ENCODE results near the gene ZNF281.
"Not testable (repeated sequence)": the region's sequence is repeated elsewhere in the genome, so short reads cannot be mapped to it uniquely, and the experiment has no call there.

ZNF281 gene, protein sequence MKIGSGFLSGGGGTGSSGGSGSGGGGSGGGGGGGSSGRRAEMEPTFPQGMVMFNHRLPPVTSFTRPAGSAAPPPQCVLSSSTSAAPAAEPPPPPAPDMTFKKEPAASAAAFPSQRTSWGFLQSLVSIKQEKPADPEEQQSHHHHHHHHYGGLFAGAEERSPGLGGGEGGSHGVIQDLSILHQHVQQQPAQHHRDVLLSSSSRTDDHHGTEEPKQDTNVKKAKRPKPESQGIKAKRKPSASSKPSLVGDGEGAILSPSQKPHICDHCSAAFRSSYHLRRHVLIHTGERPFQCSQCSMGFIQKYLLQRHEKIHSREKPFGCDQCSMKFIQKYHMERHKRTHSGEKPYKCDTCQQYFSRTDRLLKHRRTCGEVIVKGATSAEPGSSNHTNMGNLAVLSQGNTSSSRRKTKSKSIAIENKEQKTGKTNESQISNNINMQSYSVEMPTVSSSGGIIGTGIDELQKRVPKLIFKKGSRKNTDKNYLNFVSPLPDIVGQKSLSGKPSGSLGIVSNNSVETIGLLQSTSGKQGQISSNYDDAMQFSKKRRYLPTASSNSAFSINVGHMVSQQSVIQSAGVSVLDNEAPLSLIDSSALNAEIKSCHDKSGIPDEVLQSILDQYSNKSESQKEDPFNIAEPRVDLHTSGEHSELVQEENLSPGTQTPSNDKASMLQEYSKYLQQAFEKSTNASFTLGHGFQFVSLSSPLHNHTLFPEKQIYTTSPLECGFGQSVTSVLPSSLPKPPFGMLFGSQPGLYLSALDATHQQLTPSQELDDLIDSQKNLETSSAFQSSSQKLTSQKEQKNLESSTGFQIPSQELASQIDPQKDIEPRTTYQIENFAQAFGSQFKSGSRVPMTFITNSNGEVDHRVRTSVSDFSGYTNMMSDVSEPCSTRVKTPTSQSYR

DNA sequence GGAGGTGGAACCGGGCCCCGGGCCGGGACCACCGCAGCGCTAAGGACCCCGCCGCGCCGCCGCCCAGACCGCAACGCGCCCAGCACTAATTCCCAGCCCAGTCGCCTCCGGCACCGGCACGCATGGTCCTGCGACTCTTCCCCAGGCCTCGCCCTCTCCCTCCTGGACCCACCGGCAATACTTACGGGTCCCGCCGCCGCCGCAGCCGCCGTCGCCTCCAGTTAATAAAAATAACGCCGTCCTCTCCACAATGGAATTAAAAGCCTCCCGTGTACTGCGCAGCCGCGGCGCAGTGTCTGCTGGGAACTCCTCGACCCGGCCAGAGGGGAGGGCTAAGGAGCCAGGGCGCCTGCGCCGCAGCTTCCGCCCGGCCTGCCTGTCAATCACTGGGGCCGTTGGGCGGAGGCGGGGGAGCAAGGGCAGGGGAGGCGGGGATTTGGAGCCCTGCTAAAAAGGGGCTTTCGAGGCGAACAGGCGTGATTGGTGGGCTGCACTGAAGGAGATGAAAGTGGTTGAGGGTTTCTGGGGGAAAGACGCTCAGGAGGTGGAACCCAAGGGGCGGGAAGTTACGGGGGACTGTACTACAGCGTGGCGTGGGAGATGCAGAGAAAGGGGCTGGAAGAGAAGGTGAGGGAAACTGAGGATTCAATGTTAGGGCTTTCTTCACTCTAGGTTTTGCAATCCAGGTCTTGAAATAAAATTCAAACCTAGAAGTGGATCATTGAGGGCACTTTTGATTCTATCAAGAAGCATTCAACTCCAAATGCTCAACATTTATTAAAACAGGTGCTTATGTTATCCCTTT, at the start of gene ZNF281:
Gene ZNF281, minus strand, starts transcription at position 276 of the 805 bp plus-strand sequence. CDS start 331 bp downstream, outside the sequence.
- DNase-seq: peak; percentile 85 to 89

DNA sequence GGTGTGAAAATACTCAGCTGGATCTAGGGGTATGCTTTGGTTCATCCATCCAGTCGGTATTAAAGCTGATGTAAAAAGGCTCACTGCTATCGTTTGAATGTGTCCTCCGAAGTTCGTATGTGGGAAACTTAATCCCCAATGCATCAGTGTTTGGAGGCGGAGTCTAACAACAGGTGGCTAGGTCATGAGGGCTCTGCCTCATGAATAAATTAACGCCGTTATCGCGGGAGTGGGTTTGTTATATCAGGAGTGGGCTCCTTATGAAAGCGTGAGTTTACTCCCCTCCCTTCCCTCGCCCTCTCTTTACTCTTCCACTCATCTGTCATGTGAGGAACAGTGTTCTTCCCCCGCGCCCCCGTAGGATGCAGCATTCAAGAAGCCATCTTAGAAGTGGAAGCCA, 48.9 kb upstream of the ZNF281 start:
- no peak for DNase-seq

DNA sequence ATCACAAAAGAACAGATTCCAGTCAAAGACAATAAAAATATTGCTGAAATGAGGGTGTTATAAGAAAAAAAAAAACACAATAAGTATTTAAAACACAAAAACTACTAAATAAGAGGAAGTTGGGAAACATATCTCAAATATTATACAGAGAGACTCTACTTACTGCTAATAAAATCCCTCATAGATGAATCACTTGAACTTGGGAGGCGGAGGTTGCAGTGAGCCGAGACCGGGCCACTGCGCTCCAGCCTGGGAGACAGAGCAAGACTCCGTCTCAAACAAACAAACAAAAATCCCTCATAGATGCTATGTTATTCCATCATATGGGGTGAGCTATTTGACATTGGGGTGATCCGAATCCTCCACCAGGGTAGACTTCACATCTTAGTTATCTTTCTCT, 48.0 kb upstream of the ZNF281 start:
- DNase-seq: no peak

DNA sequence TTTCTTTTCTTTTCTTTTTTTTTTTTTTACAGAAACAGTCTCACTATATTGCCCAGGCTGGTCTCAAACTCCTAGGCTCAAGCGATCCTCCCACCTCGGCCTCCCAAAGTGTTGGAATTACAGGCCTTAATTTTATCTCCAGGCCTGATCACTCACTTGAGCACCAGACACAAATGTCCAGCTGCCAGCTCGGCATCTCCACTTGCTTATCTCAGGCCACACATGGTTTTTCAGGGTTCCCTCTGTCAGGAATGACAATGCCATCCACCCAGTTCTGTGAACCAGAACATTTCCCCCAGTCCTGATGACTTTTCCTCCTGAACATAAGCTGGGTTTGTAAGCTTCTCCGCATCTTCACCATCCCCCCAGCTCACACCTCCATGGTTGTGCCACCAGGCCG, 44.6 kb upstream of the ZNF281 start:
- no peak for DNase-seq

DNA sequence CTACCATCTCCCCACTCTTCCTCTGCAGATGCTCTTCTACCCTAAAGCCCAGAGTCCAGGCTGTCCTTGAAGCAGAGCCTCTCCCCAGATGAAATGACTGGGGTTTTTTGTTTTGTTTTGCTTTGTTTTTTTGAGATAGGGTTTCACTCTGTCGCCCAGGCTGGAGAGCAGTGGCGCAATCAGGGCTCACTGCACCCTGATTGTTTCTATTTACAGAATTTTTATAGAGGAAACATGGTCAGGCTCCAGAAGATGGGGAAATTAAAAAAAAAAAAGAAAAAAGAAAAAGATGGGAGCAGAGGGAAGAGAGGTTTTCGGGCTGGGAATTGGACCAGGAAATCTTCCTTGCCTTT, 43.7 kb upstream of the ZNF281 start:
- DNase-seq: no peak

DNA sequence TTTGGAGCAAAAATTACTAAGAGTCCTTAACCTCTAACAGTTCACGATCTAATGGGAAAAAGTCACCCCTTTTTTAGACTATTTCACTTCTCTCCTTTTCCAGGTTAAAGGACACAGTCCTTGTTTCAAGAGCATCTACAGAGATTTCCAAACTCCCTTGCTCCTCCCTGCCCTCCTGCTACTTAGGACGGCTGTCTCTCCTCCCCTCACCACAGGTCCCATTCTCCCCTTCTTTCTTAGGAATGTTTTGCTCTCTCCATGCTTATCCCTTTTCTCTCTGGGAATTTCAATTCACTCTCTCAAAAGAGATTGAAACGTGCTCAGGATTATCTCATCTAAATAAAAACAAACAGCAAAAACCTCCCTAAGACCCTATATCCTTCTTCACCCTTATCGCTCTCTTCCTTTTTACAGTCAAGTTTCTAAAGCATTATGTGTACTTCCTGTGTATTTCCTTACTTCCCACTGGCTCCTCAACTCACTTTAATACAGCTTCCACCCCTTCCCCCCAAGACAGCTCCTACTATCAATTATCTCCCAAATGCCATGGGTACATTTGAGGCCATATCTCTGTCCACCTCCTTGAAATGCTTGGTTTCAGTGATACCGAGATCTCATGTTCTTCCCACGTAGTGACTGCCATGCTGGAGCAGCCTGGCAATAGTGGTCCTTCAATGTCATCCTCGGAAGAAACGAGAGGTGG, 43.2 kb upstream of the ZNF281 start:
- DNase-seq: no peak

DNA sequence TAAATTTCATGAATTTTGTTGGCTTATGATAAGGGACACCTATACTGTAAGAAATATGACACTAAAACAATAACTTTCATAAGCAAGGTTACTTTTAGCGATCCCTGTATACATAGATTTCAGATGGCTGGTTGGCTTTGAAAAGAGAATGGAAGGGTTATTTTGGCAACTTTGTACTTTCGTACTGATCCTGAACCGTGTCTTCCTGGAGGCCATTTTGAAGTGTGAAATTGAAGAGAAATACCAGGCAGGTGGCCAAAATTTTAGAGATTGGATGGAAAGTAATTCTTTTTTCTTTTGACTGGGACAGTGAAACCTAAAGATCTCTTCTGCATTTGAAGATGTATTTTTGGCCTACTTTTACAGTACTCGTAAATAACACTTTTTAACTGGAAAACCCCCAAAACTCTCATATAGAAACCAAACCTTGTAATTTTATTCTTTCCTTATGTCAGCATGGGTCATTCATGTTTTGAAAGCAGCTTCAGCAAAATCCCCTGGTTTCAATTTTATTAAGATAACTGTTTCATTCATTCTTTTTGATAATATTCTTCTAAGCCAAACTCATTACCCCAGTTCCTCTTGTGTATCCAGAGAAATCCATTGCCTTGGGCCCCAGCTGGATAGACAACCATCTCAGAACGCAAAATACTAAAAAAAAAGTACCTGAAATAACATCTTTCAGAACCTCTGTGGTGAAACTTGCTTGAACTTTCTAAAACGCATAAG, 38.4 kb upstream of the ZNF281 start:
- DNase-seq: no peak

DNA sequence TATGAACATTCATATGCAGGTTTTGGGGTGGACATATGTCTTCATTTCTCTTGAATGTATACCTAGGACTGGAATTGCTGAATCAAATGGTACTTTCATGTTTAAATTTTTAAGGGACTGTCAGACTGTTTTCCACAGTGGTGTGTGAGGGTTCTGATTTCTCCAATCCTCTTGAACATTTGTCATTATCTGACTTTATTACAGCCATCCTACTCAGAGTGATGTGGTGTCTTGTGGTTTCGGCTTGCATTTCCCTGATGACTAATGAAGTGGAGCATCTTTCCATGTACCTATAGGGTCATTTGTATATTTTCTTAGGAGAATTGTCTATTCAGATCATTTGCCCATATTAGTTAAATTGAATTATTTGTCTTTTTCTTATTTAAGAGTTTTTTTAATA, 35.4 kb upstream of the ZNF281 start:
- DNase-seq: no peak

DNA sequence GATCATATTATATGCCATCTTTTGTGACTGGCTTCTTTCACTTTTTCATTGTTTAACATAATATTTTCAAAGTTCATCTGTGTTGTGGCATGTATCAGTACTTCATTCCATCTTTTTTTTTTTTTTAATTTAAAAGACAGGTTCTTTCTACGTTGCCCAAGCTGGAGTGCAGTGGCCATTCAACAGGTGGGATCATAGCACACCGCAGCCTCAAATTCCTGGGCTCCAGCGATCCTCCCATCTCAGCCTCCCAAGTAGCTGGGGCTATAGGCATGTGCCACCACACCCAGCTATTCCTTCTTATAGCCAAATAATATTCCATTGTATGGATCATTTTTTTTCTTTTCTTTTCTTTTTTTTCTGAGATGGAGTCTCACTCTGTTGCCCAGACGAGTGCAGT, 34.6 kb upstream of the ZNF281 start:
- DNase-seq: no peak

DNA sequence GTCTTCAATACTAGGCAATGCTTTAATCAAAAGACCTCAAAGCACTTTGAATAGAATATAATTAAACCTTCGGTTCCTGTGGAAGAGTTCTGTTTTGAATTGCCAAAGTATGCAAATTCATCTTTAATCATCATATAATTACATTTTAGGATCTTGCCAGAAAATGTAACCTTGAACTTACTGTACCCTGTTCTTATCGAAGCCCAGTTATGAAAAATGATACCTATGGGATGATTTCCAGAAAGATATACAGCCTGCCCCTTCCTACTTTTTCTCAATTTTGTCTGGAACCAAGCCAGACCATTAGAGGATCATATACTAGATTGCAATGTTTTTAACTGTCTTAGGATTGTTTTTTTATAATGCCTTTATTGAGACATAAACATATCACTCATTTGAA, 34.0 kb upstream of the ZNF281 start:
- DNase-seq: no peak

DNA sequence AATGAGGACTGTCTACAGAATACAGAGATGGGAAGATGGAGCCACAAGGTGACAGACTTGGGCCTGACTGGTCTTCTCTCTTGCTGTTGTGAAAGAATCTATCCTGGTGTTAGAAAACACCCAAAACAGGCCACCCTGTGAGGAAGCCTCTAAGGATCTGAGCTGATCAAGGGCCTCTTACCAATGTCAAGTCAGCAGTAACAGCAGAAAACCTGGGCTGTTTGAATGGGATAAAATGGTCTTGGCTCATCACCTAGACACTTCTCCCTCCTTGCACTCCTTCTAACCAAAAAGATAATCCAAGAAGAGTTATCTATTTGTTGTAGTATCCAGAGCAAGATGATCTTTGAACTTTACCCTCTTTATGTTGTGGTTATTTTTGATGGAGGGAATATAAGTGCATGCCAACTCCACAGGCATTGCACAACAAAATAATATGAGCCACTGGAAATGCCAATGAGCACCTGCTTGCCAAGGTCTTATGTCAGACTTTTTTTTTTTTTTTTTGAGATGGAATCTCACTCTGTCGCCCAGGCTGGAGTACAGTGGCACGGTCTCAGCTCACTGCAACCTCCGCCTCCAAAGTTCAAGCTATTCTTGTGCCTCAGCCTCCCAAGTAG, 32.8 kb upstream of the ZNF281 start:
- DNase-seq: no peak

DNA sequence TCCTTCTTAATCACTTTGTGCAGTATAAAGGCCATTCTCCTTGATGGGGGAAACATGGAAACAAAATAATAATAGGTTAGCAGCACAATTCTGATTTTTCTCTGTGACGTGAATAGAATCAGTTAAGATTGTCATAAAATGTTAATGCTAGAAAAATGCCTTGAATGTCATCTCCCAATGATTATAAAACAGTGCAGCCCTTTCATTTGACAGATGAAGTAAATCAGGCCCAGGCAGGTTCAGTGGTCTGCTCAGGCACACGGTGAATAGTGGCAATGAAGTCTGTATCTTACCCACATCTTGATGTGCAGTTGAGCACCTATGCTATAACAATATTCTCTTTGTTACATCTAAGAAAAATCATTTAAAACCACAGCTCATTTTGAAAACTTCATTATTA, 32.2 kb upstream of the ZNF281 start:
- DNase-seq: no peak

DNA sequence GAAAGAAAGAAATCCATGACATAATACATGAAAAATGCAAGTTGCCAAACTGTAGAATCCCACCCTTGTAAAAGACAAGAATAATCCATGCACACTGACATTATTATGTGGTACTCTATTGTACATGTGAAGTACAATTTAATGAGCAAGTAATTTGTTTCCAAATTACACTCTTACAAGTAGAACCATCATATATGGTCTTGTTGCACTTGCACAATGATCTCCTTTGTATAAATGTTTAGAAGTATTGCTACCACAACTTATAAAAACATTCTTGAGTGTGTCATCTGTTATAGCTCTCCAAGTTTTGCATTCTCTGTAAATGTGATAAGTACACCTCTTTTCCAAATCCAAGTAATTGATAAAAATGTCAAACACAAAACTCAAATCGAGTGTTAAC, 29.1 kb upstream of the ZNF281 start:
- no peak for DNase-seq

DNA sequence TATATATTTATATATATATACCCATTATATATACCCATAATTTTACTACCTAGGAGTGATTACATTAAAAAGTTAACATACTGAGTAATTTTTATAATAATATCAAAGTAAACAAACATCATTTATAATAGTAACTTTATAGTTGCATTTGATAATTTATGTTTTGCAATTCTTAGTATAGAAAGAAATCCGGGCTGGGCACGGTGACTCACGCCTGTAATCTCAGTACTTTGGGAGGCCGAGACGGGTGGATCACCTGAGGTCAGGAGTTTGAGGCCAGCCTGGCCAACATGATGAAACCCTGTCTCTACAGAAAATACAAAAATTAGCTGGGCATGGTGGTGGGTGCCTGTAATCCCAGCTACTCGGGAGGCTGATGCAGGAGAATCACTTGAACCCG, 28.6 kb upstream of the ZNF281 start:
- DNase-seq: not testable (repeated sequence)

DNA sequence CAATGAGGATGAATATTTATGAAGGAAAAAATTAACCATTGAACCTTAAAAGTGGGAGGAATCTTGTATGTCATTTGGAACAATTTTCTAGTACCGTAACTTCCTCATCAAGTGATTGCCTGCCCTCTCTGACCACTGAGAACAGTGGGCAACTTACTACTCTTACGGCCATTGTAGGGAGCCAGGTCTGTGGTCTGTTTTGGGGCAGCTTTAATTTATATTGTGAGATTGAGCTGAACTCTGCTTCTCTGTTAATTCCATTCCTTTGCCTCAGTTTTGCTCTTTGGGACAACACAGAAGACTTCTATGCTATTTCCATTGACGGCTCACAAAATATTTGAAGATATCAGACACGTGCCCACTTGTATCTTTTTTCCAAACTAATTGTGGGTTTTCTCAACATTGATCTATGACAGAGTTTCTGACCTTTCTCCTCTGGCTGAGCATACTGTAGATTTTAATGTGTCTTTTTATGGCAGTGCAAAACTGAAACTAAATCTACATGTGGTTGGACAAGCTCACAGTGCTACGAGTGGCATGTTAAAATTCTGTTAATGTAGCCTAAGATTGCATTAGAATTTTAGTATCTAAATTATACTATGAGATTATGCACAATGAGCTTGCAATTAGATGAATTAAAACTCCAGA, 27.8 kb upstream of the ZNF281 start:
- DNase-seq: peak in 1 of 2 experiments; percentile 20

DNA sequence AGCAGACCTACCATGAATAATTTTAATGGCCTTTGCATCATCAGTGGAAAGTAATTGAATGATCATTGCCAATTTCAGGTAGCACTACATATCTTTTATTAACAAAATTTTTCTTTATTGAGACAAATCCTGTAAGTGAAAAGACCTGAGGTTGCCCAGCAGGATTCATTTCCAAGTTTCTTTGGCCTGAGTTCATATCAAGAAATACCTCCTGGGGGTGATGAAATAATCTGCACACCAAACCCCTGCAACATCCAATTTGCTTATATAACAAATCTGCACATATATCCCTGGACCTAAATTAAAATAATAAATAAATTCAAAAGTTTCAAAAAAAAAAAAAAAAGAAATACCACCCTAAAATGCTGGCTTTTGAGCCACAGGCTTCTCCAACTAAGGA, 27.3 kb upstream of the ZNF281 start:
- DNase-seq: no peak

DNA sequence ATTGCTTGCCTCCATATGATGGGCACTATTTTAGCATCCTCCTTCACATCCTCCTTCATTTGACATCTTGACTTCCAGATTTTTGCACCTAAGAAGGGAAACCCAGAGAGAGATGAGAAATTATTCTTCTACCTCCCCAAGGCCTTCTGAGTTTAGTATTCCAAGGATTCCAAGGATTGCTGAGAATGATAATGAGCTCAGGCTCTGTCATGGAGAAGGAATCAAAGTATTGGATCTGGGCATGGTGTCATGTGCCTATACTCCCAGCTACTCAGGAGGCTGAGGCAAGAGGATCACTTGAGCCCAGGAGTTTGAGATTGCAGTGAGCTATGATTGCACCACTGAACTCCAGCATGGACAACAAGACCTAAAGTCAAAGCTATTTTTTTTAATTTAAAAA, 26.6 kb upstream of the ZNF281 start:
- no peak for DNase-seq

DNA sequence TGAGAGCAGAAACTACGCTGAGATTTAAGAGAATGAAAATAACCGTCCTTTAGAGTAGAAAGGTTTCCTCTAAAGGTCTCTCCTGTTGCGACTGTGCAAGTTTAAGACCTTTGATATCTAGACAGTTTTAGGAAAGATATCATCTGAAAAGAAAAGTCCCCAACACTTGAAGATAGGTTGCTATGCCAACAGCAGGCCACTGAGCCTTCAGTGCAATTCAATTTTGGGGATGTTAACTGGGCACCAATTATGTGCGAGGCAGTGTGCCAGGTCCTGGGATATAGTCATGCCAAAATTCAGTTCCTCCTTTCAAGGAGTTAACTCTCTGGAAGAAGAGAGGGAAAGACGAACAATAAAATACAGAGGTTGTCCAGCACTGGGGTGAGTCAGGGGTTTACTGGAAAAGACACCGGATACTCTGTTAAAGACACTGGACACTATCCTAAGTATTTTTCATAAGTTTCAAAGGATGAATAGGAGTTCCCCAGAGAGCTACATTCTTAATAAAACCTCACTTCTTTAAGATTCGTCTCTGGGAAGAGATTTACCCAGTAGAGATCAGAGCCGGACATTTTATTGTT, 25.5 kb upstream of the ZNF281 start:
- no peak for DNase-seq

DNA sequence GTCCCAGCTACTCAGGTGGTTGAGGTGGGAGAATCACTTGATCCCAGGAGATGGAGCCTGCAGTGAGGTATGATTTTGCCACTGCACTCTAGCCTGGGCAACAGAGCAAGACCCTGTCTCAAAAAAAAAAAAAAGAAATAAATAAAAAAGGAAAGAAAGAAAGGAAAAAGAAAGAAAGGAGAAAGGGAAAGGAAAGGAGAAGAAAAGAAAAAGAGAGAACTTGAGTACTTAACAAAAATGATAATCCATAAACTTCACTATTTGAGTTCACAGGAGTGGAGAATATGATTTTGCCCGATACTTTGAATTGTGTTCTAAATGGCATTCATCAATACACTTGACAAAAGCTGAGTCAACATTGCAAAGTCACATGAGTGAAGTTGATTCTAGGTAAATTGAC, 23.8 kb upstream of the ZNF281 start:
- no peak for DNase-seq

DNA sequence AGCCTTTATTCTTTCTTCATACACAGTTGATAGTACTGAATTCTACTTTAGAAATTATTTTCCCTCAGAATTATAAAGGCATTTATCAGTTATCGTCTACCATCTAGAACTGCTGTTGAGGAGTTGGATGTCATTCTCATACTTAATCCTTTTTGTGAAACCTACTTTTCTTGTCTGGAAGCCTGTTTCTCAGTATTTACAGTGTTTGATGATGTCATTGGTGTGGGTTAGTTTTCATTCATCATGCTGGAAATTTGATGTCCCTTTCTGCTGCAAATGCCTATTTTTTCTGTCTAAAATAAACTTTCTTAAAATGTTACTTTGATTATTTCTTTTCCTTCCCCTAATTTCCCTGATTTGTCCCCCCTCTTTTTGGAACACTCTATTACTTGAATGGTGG, 22.8 kb upstream of the ZNF281 start:
- no peak for DNase-seq
